Calu3 (cell line): ENCODE results near the gene SPRR2D. TPM values are rescaled to one million over a fixed set of nuclear protein-coding genes. Genes with fewer than 3 reads are reported as not detected.

Experiments
- BruUV-seq: library from RNA; stranded (reverse); fragments of 400-500 nt; replicated peaks from 2 replicates; lab custom pipeline; 2021; lab: Mats Ljungman, UMichigan
- CTCF ChIA-PET: fragments of 300-600 bp; sonication (Branson Sonifier 250); formaldehyde crosslinking; loops from one replicate; lab custom pipeline; 2022; ENCODE audit warnings: antibody characterized with exemption; lab: Charles Lee
- DNase-seq: peaks from one replicate; pipeline ENCODE4 v3.0.0; 2022
- H3K27ac Mint-ChIP-seq: one replicate; pipeline ENCODE4 v1.8.0; 2022; ENCODE audit warnings: mixed read lengths; ENCODE audit not compliant: unreplicated experiment
- H3K27me3 Mint-ChIP-seq: one replicate; pipeline ENCODE4 v1.8.0; 2022; ENCODE audit warnings: mixed read lengths; ENCODE audit not compliant: unreplicated experiment
- H3K36me3 Mint-ChIP-seq: one replicate; pipeline ENCODE4 v1.8.0; 2022; ENCODE audit warnings: mild to moderate bottlenecking, moderate library complexity, mixed read lengths; ENCODE audit not compliant: insufficient read depth, unreplicated experiment
- H3K4me1 Mint-ChIP-seq: one replicate; pipeline ENCODE4 v1.8.0; 2022; ENCODE audit warnings: mild to moderate bottlenecking, low read depth, mixed read lengths; ENCODE audit not compliant: unreplicated experiment
- H3K4me3 Mint-ChIP-seq: one replicate; pipeline ENCODE4 v1.8.0; 2022; ENCODE audit warnings: mild to moderate bottlenecking, low read depth, moderate library complexity, mixed read lengths; ENCODE audit not compliant: unreplicated experiment
- H3K9me3 Mint-ChIP-seq: one replicate; pipeline ENCODE4 v1.8.0; 2022; ENCODE audit warnings: low read depth, mixed read lengths; ENCODE audit not compliant: unreplicated experiment
- intact Hi-C: fragments of 100-400 bp; cut with micrococcal nuclease; formaldehyde crosslinking; loops from one replicate; pipeline ENCODE4 v1.10.0; 2022; ENCODE audit not compliant: unreplicated experiment
- total RNA-seq: library from RNA; stranded (reverse); gene quantifications from 2 replicates; pipeline ENCODE4 v1.2.3, GENCODE V29; 2022
- TF ChIP-seq, protein P1 (sequence below): fragments of 200-600 bp; IDR thresholded peaks from one replicate; pipeline ENCODE4 v1.8.0; 2022; ENCODE audit warnings: antibody characterized with exemption; ENCODE audit not compliant: unreplicated experiment

SPRR2D gene
- total RNA-seq, 1 experiment from 2014 or later: not detected

DNA sequence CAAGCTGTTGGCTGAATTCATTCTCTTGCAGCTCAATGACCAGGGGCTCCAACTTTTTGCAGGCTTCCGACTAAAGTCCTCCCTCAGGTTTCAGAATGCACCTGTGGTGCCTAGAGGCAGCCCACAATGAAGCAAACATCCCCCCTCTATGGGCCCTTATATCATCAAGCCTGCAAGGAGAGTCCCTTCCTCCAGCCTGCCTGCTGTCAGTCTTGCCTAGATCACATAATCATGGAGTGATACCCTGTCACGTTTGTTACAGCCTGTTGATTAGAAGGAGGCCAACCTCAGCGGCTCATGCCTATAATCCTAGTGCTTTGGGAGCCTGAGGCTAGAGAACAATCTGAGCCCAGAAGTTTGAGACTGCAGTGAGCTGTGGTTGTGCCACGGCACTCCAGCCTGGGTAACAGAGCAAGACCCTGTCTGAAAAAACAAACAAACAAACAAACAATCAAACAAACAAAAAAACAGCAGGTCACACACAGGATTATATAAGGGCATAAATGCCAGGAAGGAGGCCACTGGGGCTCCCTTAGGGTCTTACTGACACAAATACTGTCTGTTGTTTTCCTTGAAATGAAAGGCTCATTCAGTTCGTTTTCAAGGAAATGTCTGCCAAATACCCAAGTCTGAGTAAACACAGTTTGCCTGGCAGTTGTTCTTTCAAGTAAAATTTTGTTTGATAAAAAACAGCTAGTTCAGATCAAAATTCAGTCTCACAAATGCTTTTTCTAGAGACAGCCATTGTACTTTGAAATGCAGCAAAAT, 44.1 kb downstream of the SPRR2D start:
- no peak overlapping the region for H3K4me3 Mint-ChIP-seq
- H3K9me3 Mint-ChIP-seq: peaks cover 5% of the 10 kb centered on the region
- no TSS peak for BruUV-seq
- peaks cover 53% of the 10 kb centered on the region for H3K4me1 Mint-ChIP-seq
- DNase-seq: peak; percentile 35
- H3K36me3 Mint-ChIP-seq: peaks cover 11% of the 10 kb centered on the region
- intact Hi-C loops: loop anchor here (5.0 kb wide), 1 partner anchor 35 kb away; the partner anchor contains the start of gene SPRR1B
- peak overlapping the region; percentile 52 for H3K27ac Mint-ChIP-seq
- CTCF ChIA-PET: interaction anchor here (1.1 to 1.7 kb wide), 2 partner anchors 36 to 44 kb away, joined by 3 to 4 read pairs; no protein-coding TSS in a partner anchor
- TF ChIP-seq, protein P1, sequence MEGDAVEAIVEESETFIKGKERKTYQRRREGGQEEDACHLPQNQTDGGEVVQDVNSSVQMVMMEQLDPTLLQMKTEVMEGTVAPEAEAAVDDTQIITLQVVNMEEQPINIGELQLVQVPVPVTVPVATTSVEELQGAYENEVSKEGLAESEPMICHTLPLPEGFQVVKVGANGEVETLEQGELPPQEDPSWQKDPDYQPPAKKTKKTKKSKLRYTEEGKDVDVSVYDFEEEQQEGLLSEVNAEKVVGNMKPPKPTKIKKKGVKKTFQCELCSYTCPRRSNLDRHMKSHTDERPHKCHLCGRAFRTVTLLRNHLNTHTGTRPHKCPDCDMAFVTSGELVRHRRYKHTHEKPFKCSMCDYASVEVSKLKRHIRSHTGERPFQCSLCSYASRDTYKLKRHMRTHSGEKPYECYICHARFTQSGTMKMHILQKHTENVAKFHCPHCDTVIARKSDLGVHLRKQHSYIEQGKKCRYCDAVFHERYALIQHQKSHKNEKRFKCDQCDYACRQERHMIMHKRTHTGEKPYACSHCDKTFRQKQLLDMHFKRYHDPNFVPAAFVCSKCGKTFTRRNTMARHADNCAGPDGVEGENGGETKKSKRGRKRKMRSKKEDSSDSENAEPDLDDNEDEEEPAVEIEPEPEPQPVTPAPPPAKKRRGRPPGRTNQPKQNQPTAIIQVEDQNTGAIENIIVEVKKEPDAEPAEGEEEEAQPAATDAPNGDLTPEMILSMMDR: no peak
- no peaks in the 10 kb centered on the region for H3K27me3 Mint-ChIP-seq

DNA sequence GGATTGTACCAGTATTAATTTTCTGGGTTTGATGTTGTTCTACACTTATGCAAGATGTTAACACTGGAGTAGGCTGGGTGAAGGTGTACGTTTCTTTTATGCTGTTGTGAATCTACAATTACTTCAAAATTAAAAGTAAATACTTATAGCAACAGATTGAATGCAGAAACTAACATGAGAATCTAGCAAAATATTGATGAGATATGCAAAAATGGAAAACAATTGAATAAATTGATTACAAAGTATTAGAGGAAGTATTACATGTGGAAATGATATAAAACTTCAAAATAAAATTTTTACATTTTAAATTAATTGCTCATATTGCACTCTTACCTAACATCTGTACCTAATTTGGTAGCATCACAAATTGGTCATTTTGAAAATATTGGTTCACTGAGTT, 45.1 kb downstream of the SPRR2D start:
- H3K4me1 Mint-ChIP-seq: peaks cover 43% of the 10 kb centered on the region
- H3K9me3 Mint-ChIP-seq: peaks cover 5% of the 10 kb centered on the region
- intact Hi-C loops: loop anchor here (5.0 kb wide), 1 partner anchor 36 kb away; the partner anchor contains the start of gene SPRR1B
- H3K4me3 Mint-ChIP-seq: no peak overlapping the region
- CTCF ChIA-PET: interaction anchor here (1.7 kb wide), 1 partner anchor 37 kb away, joined by 4 read pairs; no protein-coding TSS in a partner anchor
- BruUV-seq: no TSS peak
- no peaks in the 10 kb centered on the region for H3K27me3 Mint-ChIP-seq
- DNase-seq: no peak
- no peak overlapping the region for H3K27ac Mint-ChIP-seq
- TF ChIP-seq, protein P1: no peak
- peaks cover 11% of the 10 kb centered on the region for H3K36me3 Mint-ChIP-seq

DNA sequence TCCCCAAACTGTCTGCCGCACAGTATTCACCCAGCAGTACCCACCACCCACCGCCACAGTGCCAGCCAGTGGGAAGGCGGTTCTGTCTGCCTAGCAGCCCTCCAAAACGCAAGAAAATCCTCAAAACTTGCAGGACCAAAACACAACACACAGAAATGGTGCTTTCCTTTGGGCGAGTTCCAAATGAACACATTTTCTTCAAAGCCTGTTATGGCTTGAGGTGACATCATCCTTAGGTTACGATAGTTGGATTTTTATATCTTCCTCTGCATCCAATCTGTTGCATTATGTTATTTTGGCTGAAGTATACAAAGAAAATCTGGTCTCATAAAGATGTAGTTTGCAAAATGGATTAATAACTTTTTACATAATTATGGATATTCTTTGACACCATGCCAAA, 47.7 kb downstream of the SPRR2D start:
- Mint-ChIP-seq H3K27me3 (no peaks in the 10 kb centered on the region), H3K4me3 (no peak overlapping the region)
- intact Hi-C loops: no loop called here

More for the DNA sequence above, 47.7 kb downstream of the SPRR2D start:
- TF ChIP-seq, protein P1: no peak
- DNase-seq: no peak
- no peaks in the 10 kb centered on the region for H3K36me3 Mint-ChIP-seq
- peaks cover 17% of the 10 kb centered on the region for H3K4me1 Mint-ChIP-seq
- peaks cover 2% of the 10 kb centered on the region for H3K9me3 Mint-ChIP-seq
- CTCF ChIA-PET: no interaction called here
- H3K27ac Mint-ChIP-seq: no peak overlapping the region
- BruUV-seq: no TSS peak

Other genes with a start within 250 kb of the SPRR2D start
- gene LCE1D, start 244.4 kb downstream of the SPRR2D start, total RNA-seq: not detected in 2 replicates
- not detected in 2 replicates for gene LCE1C, start 234.5 kb downstream of the SPRR2D start, total RNA-seq
- gene LCE1B, start 229.1 kb downstream of the SPRR2D start, total RNA-seq: not detected in 2 replicates
- gene LCE1A, start 213.6 kb downstream of the SPRR2D start, total RNA-seq: not detected in 2 replicates
- gene LCE6A, start 198.3 kb downstream of the SPRR2D start, total RNA-seq: not detected in 2 replicates
- not detected in 2 replicates for gene LCE7A, start 181.1 kb downstream of the SPRR2D start, total RNA-seq
- not detected in 2 replicates for gene SMCP, start 162.8 kb downstream of the SPRR2D start, total RNA-seq
- gene IVL, start 132.6 kb downstream of the SPRR2D start, total RNA-seq: 1.1 and 1.9 TPM in 2 replicates
- gene SPRR5, start 93.9 kb downstream of the SPRR2D start, total RNA-seq: not detected in 2 replicates
- not detected in 2 replicates for gene SPRR4, start 70.5 kb downstream of the SPRR2D start, total RNA-seq
- gene SPRR1A, start 57.0 kb downstream of the SPRR2D start, total RNA-seq: not detected in 2 replicates
- gene SPRR3, start 39.4 kb downstream of the SPRR2D start, total RNA-seq: 6.2 and 26.7 TPM in 2 replicates
- gene SPRR1B, start 9.9 kb downstream of the SPRR2D start, total RNA-seq: 3.1 TPM in 1 of 2 replicates, not detected in the other
- not detected in 2 replicates for gene SPRR2A, start 16.4 kb upstream of the SPRR2D start, total RNA-seq
- not detected in 2 replicates for gene SPRR2B, start 30.5 kb upstream of the SPRR2D start, total RNA-seq
- gene SPRR2E, start 53.4 kb upstream of the SPRR2D start, total RNA-seq: not detected in 2 replicates
- gene SPRR2F, start 72.4 kb upstream of the SPRR2D start, total RNA-seq: not detected in 2 replicates
- gene SPRR2G, start 109.8 kb upstream of the SPRR2D start, total RNA-seq: not detected in 2 replicates
- gene LELP1, start 162.3 kb upstream of the SPRR2D start, total RNA-seq: not detected in 2 replicates
- not detected in 2 replicates for gene PRR9, start 176.5 kb upstream of the SPRR2D start, total RNA-seq
- not detected in 2 replicates for gene LORICRIN, start 218.6 kb upstream of the SPRR2D start, total RNA-seq